Hematopoietic multipotent progenitor cell treated with erythropoietin and hydrocortisone succinate and interleukin-3 and kit ligand, for 17 days (in vitro differentiated cells): ENCODE results near the gene YBX1.
"Not testable (repeated sequence)": the region's sequence is repeated elsewhere in the genome, so short reads cannot be mapped to it uniquely, and the experiment has no call there.

Source experiments
- DNase-seq: peaks from one replicate; pipeline ENCODE4 v3.0.0-alpha.2; 2015; ENCODE audit warnings: low spot score

YBX1 gene

DNA sequence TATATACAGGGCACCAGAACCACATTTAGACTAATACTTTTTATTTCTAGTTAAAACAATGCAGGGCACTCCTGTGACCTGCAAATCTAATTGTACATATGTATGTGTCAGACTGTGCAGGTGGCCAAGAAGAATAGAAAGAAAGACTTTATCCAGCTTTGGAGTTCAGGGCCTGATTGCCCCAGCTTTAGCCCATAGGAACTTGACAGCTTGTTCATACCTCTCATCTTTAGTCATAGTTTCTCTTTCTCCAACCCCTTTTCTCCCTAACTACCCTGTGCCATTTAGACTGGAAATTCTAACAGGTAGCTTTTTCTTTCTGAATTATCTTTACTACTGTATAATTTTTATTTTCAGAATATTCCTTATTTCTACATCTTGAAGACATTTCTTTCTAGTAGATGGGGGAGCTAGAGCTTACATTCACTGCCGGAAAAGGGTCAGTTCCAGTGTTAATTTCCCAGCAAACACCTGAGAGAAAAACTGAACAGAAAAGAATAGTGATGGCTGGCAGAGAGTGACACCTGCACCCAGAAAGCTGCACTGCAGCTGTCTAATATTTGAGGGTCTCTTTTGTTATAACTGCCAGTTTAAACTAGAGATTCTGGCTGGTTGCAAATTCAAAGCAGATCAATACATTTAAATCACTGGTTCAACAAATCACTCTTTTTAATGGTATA lies 8.4 kb downstream of the YBX1 start:
- no peak for DNase-seq

DNA sequence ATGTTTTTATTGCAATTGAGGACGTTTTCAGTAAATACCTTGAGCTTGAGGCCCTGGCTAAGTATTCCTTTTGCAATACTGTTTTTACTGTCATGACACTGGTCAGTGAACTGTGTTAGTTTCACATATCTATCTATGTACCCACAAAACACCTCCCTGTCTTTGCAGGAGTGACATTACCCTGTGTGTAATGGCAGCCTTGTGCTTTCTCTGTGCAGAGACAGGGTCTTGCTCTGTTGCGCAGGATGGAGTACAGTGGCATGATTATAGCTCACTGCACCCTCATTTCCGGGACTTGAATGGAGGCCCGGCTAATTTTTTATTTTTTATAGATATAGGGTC lies 8.9 kb downstream of the YBX1 start:
- DNase-seq, result no peak

DNA sequence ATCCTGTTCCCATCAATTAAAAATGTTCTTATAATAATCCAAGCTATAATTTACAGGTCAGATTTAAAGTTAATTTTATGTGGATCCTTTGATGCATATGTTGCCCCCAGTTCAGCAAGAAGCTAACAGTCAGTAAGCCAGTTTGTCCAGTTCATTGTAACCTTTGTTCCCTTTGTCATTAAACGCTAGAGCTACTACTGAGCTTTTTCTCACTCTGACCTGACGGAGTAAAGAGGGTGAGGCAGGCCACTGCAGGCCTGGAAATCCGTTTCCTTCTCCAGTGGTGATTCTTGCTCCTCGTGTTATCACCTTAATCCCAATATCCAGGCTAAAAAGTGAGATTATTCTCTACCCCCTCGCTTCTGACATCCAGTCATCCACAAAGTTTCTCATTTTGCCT lies 10.2 kb downstream of the YBX1 start:
- no peak for DNase-seq

DNA sequence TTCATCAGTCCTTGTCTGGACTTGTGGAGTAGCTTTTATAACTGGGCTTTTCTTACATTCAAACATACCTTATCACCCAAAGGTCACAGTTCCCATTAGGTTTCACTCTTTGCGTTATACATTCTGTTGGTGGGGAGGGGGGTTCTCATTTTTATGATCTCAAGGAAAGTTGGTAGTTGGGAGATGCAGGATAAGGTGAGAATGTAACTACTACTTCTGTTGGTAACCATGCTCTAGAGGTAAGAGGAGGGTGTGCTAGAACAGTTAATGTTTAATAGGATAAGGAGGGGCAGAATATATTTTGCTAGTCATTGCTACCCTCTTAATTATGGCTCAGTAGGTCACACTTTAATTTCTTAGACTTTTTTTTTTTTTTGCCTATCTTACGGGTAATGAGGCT lies 10.7 kb downstream of the YBX1 start:
- DNase-seq, result no peak

DNA sequence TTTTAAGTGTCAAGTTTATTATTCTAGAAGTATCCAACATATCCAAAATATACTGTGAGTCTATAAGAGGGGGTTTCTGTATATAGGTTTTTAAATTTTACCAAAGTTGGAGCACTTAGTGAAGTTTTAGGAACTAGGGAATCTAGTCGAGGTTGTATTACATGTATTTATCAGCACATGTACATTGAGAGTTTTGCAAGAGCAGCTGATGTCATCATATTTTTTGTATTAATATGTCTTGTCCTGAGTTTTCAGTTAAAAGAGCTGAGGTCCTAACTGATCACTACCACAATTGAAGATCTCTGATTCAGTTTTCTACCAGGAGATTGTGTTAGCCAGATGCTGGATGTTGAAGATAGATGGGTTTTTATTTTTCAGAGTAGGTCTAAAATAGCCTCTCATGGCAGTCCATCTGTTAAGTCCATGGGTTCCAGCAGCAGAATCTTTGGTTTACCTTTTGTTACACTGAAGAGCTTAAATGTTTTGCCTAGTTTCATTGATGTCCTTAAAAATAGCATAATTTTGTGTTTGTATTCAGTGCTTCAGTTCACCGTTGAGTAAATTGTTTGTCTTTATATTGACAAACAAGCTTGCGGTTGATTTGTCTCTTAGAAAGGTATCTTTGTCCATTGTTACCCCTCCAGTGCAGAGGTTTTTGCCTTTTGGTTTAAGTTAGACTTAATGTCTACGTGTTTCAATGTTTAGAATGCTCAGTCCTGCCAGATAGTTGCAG lies 16.0 kb downstream of the YBX1 start:
- no peak for DNase-seq

DNA sequence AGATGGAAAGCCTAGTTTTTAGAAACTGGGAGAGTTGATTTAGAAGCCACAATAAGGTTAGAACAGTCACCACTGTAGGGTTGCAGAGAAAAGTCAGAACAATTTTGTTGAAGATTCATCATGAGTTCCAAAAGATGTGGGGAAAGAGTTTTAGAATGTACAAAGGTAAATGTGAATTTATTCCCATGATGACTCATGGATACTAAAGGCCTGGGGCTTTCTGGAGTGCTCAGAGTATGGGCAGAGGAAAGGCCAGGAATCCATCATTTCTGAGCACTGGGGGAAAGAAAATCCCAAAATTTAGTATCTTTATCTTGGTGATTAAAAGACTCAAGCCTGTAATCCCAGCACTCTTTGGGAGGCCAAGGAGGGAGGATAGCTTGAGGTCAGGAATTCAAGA lies 17.8 kb downstream of the YBX1 start:
- DNase-seq, result no peak

DNA sequence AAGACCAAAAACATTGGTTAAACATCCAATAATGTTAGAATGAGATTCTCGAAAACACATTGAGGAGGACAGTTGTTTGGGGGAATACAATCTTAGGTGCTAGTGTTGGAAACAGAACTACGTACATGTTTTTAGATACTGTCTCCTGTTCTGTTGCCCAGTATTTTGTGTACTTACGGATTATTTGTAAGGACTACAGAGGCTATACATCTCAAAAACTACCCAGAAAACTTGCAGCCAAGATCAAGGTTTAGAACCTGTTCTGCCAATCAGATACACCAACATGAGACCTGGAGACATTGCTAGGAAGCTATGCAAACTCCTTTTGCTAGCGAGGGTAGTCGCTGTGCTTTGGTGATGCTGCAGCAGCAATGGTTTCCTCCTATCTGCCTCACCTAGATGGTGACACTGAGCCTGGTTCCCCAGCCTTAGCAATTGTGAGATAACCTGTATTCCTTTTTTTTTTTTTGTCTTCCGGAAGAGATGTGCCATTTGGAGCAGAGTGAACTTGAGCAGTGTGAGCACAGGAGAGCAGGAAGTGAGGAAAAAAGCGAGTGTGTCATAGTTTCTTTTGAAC lies 21.8 kb downstream of the YBX1 start:
- no peak for DNase-seq

DNA sequence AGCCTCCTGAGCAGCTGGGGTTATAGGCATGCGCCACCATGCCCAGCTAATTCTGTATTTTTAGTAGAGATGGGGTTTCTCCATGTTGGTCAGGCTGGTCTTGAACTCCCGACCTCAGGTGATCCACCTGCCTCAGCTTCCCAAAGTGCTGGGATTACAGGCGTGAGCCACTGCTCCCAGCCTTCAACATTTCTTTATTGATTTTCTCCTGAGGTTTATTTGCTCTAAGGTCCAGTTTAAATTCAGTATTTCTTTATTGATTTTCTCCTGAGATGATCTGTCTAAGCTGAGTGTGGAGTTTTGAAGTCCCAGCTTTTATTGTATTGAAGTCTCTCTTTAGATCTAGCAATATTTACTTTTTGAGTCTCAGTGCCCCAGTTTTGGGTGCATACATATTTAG lies 30.6 kb downstream of the YBX1 start:
- DNase-seq, result not testable (repeated sequence)

DNA sequence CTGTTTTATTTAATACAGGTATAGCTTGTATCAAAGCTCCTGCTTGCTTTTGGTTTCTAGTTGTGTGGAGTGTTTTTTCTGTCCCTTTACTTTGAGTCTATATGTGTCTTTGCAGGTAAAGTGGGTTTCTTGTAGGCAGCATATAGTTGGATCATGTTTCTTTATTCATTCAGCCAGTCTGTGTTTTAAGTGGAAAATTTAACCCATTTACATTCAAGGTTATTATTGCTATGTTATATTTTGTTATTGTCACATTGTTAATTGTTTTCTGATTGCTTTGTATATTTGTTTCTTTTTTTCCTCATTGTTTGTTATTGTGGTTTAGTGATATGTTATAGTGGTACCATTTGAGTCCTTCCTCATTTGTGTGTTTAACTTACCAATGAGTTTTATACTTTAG lies 31.1 kb downstream of the YBX1 start:
- DNase-seq, result no peak

DNA sequence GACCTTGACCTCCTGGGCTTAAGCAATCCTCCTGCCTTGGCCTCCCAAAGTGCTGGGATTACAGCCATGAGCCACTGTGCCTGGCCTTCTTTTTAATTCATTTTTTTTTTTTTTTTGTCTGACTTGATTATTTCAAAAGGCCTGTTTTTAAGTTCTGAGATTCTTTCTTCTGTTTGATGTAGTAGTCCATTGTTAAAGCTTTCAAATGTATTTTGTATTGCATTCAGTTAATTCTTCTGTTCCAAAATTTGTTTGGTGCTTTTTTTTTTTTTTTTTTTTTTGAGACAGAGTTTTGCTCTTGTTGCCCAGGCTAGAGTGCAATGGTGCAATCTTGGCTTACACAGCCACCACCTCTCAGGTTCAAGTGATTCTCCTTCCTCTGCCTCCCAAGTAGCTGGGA lies 32.2 kb downstream of the YBX1 start:
- DNase-seq, result not testable (repeated sequence)

DNA sequence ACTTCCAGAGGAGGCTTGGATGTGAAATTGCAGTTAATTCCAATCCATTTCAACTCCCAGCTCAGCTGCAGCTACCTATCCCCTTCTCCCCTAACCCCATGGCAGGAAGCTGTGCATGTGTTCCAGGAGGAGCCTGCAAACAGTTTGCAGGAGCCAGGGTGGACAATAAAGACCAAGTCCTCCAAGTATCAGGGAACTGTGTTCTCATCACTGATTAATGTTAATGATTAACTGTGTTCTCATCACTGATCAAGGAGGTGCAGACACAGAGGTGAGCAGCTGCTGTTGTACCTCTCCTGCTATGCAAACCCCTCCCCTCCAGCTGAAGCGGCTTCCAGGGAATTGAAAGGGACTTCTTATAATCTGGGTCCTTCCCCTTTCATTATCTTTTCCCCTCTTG lies 38.6 kb downstream of the YBX1 start:
- DNase-seq, result no peak

DNA sequence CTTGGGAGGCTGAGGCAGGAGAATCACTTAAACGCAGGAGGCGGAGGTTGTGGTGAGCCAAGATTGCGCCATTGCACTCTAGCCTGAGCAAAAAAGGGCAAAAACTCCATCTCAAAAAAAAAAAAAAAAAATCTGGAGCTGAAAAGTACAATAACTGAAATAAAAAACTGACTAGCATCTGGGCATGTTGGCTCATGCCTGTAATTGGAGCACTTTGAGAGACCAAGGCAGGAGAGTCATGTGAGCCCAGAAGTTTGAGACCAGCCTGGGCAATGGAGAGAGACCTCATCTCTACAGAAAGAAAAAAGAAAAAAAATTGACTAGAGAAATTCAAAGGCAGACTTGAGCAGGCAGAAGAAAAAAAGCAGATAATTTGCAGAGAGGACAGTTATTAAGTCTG lies 39.7 kb downstream of the YBX1 start:
- DNase-seq, result no peak

DNA sequence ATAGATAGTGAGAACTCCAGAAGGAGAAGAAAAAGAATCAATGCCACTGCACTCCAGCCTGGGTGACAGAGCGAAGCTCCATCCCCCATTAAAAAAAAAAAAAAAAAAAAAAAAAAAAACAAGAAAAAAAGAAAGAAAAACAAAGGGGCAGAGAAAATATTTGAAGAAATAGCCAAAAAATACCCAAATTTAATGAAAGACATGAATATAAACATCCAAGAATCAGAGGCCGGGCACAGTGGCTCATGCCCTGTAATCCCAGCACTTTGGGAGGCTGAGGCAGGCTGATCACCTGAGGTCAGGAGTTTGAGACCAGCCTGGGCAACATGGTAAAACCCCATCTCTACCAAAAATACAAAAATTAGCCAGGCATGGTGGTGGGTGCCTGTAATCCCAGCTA lies 40.2 kb downstream of the YBX1 start:
- not testable (repeated sequence) for DNase-seq

DNA sequence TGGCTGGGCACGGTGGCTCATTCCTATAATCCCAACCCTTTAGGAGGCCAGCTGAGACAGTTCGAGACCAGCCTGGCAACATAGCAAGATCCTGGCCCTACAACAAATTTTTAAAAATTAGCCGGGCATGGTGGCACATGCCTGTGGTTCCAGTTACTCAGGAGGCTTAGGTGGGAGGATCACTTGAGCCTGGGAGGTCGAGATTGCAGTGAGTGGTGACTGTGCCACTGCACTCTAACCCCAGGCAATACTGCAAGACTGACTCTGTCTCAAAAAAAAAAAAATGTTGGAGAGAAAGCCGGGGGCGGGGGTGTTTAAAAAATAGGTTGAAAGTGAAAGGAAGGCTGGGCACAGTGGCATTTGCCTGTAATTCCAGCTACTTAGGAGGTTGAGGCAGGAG lies 41.3 kb downstream of the YBX1 start:
- no peak for DNase-seq

DNA sequence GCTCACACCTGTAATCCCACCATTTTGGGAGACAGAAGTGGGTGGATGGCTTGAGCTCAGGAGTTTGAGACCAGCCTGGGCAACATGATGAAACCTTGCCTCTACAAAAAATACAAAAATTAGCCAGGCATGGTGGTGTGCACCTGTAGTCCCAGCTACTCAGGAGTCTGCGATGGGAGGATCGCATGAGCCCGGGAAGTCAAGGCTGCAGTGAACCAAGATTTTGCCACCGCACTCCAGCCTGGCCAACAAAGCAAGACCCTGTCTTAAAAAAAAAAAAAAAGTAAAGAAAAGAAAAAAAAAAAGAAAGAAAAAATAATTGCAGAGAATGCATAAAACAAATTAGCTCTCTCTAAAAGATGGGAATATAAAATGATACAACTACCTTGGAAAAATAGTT lies 43.6 kb downstream of the YBX1 start:
- not testable (repeated sequence) for DNase-seq

DNA sequence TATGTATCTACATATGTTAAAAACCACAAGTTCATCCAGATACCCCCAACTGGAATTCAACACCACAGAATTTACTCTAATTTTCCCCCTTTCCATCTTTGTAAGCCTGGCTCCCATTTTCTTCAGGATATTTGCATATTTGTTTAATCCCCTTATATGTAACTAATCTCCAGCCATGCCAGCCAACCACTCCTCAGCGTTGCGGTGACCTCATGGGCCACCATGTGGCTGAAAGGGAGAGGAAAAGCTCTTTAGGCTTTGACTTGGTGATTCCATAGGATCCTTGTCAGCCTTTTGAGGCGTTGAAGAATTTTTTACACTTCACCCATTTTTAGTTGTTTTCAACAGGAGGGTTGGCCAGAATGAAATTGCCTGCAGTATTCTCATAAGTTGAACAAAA lies 47.8 kb downstream of the YBX1 start:
- peak; percentile 14 for DNase-seq

DNA sequence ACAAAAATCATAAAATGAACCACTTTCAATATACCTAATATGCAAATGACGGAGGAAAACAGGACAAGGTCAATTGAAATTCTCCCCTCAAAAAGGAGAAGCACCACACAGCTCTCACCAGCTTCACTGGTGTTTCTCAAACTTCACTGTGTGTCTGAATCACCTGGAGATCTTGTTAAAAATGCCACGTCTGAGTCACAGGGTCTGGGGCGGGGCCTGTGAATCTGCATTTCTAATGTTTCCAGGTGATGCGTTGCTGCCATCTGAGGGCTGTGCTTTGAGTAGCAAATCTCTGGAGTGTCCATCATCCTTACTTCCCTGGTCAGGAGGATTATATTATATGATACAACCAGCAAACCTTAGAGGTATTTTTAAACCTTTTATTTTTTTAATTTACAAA lies 48.8 kb downstream of the YBX1 start:
- peak; percentile 77 for DNase-seq

DNA sequence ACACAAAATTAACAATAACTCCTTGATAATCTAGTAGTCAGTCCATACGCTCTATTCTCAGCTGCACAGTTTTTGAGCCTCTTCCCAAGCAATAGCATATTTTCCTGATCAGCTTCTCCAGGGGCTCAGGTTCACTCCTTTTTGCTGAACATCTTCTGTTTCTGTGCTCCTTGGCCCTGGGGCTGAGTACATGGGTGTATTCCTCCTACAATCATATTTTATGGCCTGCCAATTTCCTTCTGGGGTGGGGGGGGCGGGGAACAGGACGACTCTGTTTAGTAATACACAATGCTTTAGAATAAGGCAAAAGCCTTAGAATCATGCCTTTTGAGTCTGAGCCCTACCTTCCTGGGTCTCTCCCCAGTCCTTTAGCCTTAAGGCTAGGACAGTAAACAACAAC lies 49.4 kb downstream of the YBX1 start:
- DNase-seq, result no peak

DNA sequence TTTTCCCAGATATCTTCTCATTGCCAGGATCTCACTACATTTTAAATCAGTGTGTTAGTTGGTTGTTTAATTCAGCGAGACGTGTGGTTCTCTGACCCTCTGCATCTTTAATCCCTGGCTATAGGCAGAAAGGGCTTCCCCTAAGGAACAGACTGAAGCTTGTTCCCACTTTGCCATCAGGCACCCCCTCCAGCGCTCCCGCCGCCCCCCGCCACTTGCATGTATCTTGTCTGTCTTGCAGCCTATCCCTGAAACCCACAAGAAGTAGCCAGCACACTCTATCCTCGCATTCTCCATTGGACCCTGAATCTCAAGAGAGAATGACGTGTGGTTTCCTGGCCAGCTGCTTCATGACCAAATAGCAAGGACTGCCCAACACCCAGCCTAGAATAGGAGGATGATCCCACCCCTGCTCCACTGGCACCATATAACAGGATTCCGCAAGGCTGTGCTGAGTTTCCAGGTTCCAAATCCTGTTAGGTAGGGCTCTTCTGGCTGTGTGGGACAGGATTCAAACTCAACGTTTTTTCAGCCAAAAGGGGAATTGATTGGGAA lies 50.0 kb downstream of the YBX1 start:
- no peak for DNase-seq

DNA sequence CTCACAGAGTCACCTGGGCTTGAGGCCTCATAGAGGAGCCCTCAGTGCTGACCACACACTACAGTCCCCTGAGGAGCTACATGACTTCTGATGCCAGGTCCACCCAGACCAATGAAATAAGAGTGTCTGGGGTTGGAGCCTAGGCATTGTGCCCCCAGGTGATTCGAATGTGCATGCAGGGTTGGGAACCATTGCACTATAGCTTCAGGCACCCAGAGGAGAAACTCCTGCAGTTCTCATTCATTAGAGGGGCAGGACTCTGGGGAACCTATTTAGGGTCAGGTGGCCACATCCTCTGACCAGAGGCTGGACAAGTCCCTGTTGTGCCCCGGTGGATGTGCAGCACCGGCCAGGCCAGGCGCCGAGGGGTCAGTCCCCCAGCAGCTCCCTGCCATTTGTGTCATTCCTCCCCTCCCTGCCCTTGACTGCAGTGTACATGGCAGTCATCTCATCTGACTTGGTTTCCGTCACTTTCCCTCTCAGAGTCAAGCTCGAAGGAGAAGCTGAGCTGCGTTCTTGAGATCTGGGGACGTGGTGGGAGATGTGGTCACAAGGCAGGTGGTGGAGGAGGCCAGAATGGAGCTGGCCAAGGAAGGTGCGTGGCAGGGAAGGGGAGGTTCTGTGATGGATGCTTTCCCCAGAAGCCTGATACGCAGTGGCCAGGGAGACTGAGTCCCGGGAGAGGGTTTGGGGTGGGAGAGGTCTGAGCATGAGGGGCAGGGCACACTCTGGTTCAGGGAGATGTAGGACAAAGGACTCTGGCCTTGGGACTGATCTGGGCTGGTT lies 51.4 kb downstream of the YBX1 start:
- no peak for DNase-seq

DNA sequence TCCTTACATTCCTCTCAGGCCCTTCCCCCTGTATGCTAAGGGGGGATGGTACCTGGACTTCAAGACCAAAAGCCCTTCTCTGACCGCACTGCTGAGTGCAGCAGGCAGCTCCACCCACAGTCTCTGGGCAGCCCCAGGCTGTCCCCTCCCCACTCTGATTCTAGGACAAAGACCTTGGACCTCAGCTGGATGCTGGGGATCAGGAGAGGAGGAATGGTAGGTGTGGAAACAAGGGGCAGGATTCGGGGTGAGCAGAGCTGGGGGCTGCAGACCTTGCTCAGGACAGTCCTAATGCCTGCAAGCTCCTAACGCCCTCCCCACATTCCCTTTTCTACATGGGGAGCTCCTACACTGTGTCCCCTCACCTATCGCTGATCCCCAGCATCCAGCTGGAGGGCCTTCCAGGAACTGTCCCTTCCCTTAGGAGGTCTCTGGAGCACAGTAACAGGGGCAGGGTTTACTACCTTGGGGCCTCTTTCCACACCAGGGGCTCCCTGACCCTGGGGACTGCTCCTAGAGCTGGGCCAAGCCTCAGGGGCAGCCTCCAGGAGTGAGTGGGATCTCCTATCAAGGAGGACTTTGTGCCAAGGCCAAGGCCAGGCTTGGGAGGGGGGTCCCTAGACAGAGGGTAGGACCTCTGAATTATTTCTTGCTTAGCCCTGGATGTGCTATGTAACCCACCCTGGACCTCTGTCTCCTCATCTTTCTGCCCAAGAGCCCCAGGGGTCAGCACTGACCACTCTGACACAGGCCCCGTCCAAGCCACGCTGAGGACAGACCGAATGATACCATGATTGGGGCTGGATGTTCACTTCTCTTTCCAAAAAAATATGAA lies 52.2 kb downstream of the YBX1 start:
- DNase-seq, result no peak

DNA sequence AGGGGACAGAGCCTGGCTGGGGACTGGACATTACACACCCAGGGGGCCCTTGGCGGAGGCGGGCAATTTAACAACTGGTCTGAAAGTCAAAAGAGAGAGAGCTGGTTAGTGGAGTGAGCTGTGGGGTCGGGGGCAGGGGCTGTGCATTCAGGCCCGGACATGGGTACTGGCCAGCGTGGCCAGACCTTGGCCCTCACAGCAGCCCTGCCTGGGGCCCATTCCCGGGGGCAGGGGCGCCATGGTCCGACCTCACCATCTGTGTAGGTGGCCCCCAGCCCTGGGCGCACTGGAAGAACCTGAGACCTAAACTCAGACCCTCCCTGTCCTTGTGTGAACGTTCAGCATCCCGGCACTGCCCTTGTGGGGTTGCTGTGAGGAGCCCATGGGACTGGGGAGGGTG lies 52.8 kb downstream of the YBX1 start:
- no peak for DNase-seq
